Transverse colon (tissue), 4 donors: ENCODE measurements around the gene NANS.

Experiments used
- CTCF ChIP-seq, 5 experiments: fragments of 200-600 bp in 3 of 5; fragments of 450-650 bp in 2 of 5; sonication (generic) in 3 of 5; IDR thresholded peaks; 1 replicate in 2 of 5; 2 replicates in 3 of 5; pipeline ENCODE4 v1.5.1; 2016 to 2017; ENCODE audit warnings: antibody characterized with exemption in 5 of 5, inconsistent platforms in 3 of 5, mild to moderate bottlenecking in 2 of 5, moderate library complexity in 1 of 5
- POLR2A ChIP-seq: fragments of 450-650 bp; IDR thresholded peaks from one replicate; pipeline ENCODE4 v1.6.1; 2016; ENCODE audit warnings: antibody characterized with exemption, mild to moderate bottlenecking, moderate library complexity
- POLR2AphosphoS5 ChIP-seq, 3 donors: sonication (generic); formaldehyde crosslinking; IDR thresholded peaks; one replicate each; pipeline ENCODE4 v1.6.1; 2016; ENCODE audit warnings: antibody characterized with exemption in 3 of 3

GRCh38 chr9:98031935-98032334 is 24.6 kb upstream of the NANS start:
- TF ChIP-seq POLR2AphosphoS5 (IDR thresholded peaks at IDR 0.05) (no peak), POLR2A (no peak), CTCF (IDR thresholded peaks at IDR 0.05) (no peak)
